CD4-positive, alpha-beta T cell treated with Interleukin-17A for 1 hour (primary cell): Measurements from ENCODE around the gene HLCS.

Experiments
- DNase-seq: peaks from one replicate; pipeline ENCODE4 v3.0.0-alpha.2; 2020

HLCS gene

GRCh38 chr21:36735724-36736320, 230.6 kb downstream of the HLCS start:
- no peak for DNase-seq

- DNase-seq = no peak
These were observed 231.3 kb downstream of the HLCS start for GRCh38 chr21:36735201-36735515.

GRCh38 chr21:36734367-36735200, 231.9 kb downstream of the HLCS start:
- DNase-seq = no peak

- DNase-seq = no peak
These were observed 232.6 kb downstream of the HLCS start for GRCh38 chr21:36733857-36734256.

- no peak for DNase-seq
These were observed 233.7 kb downstream of the HLCS start for GRCh38 chr21:36732761-36733160.

- no peak for DNase-seq
These were observed 234.3 kb downstream of the HLCS start for GRCh38 chr21:36732217-36732616.

GRCh38 chr21:36730291-36731281, 235.9 kb downstream of the HLCS start:
- DNase-seq = no peak

GRCh38 chr21:36729310-36729970, 237.0 kb downstream of the HLCS start:
- DNase-seq = no peak

GRCh38 chr21:36728371-36729111, 237.9 kb downstream of the HLCS start:
- no peak for DNase-seq

GRCh38 chr21:36727866-36728265, 238.6 kb downstream of the HLCS start:
- no peak for DNase-seq

- DNase-seq = no peak
These were observed 240.6 kb downstream of the HLCS start for GRCh38 chr21:36725793-36726386.

GRCh38 chr21:36724660-36725059, 241.8 kb downstream of the HLCS start:
- DNase-seq = no peak

GRCh38 chr21:36723371-36723881, 243.0 kb downstream of the HLCS start:
- no peak for DNase-seq

- DNase-seq = no peak
These were observed 243.8 kb downstream of the HLCS start for GRCh38 chr21:36722370-36723368.

GRCh38 chr21:36721817-36722216, 244.7 kb downstream of the HLCS start:
- no peak for DNase-seq

GRCh38 chr21:36719614-36720013, 246.9 kb downstream of the HLCS start:
- DNase-seq = no peak

- no peak for DNase-seq
These were observed 247.4 kb downstream of the HLCS start for GRCh38 chr21:36718951-36719501.

- no peak for DNase-seq
These were observed 248.5 kb downstream of the HLCS start for GRCh38 chr21:36717976-36718375.

- no peak for DNase-seq
These were observed 249.6 kb downstream of the HLCS start for GRCh38 chr21:36716836-36717235.

GRCh38 chr21:36716387-36716786, 250.1 kb downstream of the HLCS start:
- DNase-seq = no peak
